ENCODE data around the gene NAALADL1. TPM values are rescaled to one million over a fixed set of nuclear protein-coding genes. Genes with fewer than 3 reads are reported as not detected.

NAALADL1 gene
- total and polyA plus RNA-seq, 8 donors, result 8.5 to 20.7 (median 13.7) TPM

GRCh38 chr11:65104628-65105027 is 46.3 kb upstream of the NAALADL1 start:
- Histone ChIP-seq H3K27ac (no peak overlapping the region), H3K4me1 (peaks cover 0 to 15% of the 10 kb centered on the region in 2 donors), H3K36me3 (peaks cover 0 to 38% of the 10 kb centered on the region in 2 donors), H3K9me3 (no peaks in the 10 kb centered on the region), H3K4me3 (no peak overlapping the region), H3K27me3 (no peaks in the 10 kb centered on the region)
- no peak for TF ChIP-seq CTCF (IDR thresholded peaks at IDR 0.05)
- no peak for DNase-seq
- intact Hi-C loops (cut with DNase I), result no loop called here
- no peak for ATAC-seq

GRCh38 chr11:65103476-65103875 is 45.1 kb upstream of the NAALADL1 start:
- no peak overlapping the region for H3K27ac ChIP-seq
- intact Hi-C loops (cut with DNase I), result no loop called here
- TF ChIP-seq CTCF (IDR thresholded peaks at IDR 0.05), result no peak
- DNase-seq (no peak), ATAC-seq (no peak)
- H3K27me3 ChIP-seq, result no peaks in the 10 kb centered on the region
- H3K4me1 ChIP-seq, result peaks cover 0 to 15% of the 10 kb centered on the region in 2 donors
- no peaks in the 10 kb centered on the region for H3K9me3 ChIP-seq
- peaks cover 0 to 26% of the 10 kb centered on the region in 2 donors for H3K36me3 ChIP-seq
- no peak overlapping the region for H3K4me3 ChIP-seq

- no peak for TF ChIP-seq CTCF (IDR thresholded peaks at IDR 0.05)
- DNase-seq, result no peak
- H3K4me3 ChIP-seq, result no peak overlapping the region
- H3K27ac ChIP-seq, result no peak overlapping the region
- H3K27me3 ChIP-seq, result no peaks in the 10 kb centered on the region
- intact Hi-C loops (cut with DNase I), result no loop called here
- H3K9me3 ChIP-seq, result no peaks in the 10 kb centered on the region
- H3K36me3 ChIP-seq, result peaks cover 0 to 16% of the 10 kb centered on the region in 2 donors
- peak; percentile 24 for ATAC-seq
- peaks cover 0 to 23% of the 10 kb centered on the region in 2 donors for H3K4me1 ChIP-seq
Observed at GRCh38 chr11:65102142-65103095, 44.1 kb upstream of the NAALADL1 start.

- Histone ChIP-seq H3K4me3 (no peak overlapping the region), H3K36me3 (peaks cover 0 to 9% of the 10 kb centered on the region in 2 donors), H3K4me1 (peaks cover under 1 to 34% of the 10 kb centered on the region in 2 donors), H3K27ac (no peak overlapping the region), H3K9me3 (no peaks in the 10 kb centered on the region), H3K27me3 (no peaks in the 10 kb centered on the region)
- DNase-seq, result no peak
- ATAC-seq, result no peak
- intact Hi-C loops (cut with DNase I), result no loop called here
- no peak for TF ChIP-seq CTCF (IDR thresholded peaks at IDR 0.05)
Observed at GRCh38 chr11:65100674-65101350, 42.5 kb upstream of the NAALADL1 start.

GRCh38 chr11:65096926-65097325 is 38.6 kb upstream of the NAALADL1 start:
- intact Hi-C loops (cut with DNase I), result no loop called here
- peak overlapping the region; percentile 87 to 89 for H3K27ac ChIP-seq
- TF ChIP-seq CTCF (IDR thresholded peaks at IDR 0.05), result no peak

More at GRCh38 chr11:65096926-65097325, 38.6 kb upstream of the NAALADL1 start:
- no peaks in the 10 kb centered on the region for H3K9me3 ChIP-seq
- H3K36me3 ChIP-seq, result no peaks in the 10 kb centered on the region
- DNase-seq (no peak), ATAC-seq (no peak)
- no peaks in the 10 kb centered on the region for H3K27me3 ChIP-seq
- peak overlapping the region; percentile 74 to 89 for H3K4me3 ChIP-seq
- peaks cover 3 to 26% of the 10 kb centered on the region in 2 donors for H3K4me1 ChIP-seq
